ENCODE measurements around the gene STAT5B.
"Not testable (repeated sequence)": the region's sequence is repeated elsewhere in the genome, so short reads cannot be mapped to it uniquely, and the experiment has no call there.

Gene STAT5B

DNA sequence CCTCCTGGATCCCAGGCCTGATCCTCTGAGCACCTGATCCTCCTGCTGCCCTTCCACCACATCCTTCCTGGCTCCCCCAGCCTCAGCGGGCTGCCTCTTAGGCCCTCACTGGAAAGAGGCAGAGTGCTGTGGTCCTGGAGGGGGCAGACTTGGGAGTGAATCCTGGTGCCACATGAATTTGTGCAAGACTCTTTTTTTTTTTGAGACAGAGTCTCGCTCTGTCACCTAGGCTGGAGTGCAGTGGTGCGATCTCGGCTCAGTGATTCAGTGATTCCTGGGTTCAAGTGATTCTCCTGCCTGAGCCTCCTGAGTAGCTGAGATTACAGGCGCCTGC, 84.9 kb downstream of the STAT5B start:
- no peak for FAIRE-seq

DNA sequence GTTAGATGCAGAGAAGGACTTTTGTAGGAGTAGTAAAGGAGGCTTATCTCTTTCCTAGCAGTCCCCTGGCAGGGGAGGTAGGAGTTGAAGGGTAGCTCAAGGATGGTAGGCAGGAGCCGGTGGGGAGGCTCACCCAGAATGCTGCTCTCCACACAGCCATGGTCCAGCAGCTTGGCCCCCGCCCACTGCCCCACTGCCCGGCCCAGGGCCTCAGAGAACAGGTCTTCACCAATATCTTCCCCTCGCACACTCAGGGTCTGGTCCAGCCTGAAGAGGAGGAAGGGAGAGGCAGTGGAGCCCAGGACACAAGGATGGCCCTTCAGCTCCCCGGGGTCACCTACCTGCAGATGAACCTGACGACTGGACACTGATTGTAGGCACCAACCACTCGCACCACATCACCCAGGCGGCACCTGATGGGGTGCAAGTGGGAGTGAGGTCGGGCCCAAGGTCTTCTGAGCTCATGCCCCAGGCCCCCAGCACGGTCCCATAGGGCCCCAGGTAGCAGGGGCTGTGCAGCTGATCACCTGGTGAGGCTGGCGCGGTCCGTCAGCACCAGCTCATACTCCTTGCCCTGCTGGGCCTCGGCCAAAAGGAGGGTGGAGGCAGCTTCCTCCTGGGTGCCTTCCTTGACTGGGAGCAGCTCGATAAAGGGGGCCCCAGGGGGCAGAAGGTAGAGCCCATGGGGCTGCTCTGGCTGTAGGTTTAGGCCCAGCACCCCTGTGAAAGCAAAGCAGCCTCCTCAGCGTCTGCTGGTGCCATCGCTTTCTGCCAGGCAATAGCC, 85.5 kb downstream of the STAT5B start:
- FAIRE-seq = no peak

DNA sequence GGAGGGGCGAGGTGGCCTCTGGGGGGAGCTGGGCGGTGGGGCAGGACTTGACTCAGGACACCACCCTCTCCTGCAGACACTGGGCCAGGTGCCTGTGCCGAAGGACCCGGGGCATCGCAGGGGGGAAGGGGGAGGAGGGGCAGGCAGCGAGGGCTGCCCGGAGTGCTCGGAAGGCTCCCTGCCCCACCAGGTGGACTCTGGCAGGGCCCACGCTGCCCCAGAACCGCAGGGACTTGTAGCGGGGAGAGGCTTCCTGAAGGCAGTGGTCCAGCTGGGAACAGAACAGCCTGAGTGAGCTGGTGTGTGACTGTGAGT, 86.6 kb downstream of the STAT5B start:
- FAIRE-seq = no peak

DNA sequence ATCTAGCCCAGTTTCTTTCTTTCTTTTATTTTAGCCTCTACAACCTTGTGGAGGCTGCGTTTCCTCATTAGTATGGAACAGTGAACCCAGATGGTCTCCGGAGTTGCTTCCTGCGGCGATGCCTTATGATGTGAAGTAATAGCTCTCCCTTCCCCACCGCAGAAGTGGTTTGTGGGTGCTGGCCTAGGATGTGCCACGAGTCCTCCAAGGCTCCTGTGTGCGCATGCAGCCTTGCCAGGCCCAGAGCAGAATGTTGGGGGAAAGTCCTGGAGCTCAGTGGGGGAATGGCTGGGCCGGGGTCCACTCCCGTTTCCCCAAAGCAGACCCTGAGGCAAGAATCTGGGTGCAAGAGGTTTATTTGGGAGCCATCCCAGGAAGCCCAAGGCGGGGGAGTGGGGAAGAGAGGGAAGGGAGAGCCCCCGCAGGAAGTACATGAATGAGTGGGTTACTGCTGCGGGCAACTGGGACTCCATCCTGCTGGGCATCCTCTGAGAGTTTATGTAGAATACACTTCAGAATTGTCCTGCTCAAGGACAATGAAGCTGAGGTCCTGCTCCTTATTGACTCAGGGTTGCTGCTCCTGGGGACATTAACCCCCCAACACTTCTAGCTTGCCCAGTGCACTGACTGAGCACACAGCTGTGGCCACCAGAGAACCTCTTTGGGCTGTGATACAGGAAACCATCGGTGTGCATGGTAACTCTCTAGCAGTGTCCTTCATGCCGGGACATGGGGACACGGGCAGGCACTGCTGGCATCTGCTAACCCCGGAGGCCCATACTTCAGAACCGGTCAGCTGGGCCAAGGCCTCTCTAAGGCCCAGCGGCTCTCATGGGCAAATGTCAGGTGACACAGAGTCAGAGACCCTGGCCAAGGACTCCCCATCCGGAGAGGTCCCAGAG, 87.2 kb downstream of the STAT5B start:
- no peak for FAIRE-seq

DNA sequence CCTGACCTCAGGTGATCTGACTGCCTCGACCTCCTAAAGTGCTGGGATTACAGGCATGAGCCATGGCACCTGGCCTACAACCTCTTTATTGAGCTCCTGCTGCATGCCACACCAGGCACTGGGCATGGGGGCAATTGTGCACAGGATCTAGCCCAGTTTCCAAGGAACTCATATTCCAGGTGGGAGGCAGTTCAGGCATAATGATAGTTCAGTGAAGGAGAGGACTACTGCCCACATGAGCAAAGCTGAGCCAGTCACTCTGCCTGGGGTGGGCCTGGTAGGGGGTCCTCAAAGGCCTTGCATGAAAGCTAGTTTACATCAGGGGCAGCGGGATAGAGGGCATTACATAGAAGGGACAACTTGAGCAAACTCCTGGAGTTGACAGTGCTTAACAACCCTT, 88.4 kb downstream of the STAT5B start:
- no peak for FAIRE-seq

DNA sequence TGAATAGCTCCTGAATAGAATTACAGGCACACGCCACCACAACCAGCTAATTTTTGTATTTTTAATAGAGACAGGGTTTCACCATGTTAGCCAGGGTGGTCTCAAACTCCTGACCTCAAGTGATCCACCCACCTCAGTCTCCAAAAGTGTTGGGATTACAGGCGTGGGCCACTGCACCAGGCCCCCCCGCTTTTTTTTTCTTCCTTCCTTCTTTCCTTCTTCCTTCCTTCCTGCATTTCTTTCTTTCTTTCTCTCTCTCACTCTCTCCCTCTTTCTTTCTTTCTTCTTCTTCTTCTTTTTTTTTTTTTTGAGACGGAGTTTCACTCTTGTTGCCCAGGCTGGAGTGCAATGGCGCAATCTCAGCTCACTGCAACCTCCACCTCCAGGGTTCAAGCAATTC, 90.0 kb downstream of the STAT5B start:
- FAIRE-seq = not testable (repeated sequence)

DNA sequence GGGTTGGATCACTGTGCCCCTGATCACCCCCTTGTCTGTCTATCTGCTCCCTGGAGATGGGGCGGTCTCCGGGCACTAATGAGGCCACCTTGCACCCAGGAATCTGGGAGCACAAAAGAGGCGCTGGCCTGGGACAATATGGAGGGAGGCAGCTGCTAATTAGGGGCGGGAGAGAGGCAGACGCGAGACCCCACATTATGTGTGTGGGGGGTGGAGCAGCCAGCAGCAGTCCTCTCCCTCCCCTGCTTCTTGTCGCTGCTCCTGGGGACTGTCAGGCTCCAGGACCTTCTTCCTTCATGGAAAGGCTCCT, 90.6 kb downstream of the STAT5B start:
- no peak for FAIRE-seq

DNA sequence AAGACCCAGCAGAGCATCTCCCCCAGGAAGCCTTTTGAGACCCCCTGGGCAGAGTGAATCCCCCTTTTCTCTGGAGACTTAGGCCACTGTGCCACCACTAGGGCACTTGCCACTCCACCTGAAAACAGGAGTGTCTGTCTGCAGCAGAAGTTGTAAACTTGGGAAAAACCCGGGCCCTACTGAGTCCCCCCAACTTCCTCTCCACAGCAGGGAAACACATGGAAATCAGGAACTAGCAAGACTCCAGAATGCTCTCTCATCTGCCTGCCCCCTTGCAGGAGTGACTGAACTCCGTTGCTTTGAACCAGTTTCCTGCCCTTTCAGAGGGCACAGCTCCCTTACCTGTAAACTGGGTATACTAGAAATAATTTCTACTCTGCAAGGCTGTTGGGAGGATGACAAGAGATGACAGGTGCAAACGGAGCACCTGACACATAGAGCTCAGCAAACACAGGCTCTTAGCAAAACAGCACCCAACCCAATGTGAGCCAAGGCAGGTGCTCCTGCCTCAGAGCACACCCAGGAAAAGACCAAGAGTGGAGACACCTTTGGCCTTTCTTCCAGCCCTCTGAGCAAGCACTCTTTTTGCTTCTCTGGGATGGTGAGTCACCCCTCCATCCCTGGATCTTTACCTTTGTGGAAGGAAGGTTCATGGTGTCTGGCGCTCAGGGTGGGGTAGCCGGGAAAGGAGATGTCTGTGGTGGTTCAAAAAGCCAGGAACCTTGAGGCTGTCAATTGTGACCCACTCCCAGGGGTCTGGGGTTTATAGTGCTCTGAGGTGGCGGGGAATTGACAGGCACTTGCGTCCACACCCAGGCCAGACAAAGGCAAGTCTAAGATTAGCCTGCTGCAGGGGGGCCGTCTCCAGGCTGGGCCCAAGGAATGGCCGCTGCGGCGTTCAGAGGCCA, 91.2 kb downstream of the STAT5B start, which contains the start of gene HCRT:
Gene HCRT, minus strand, starts transcription at position 740 of the 908 bp plus-strand sequence. Its CDS starts 87 bp downstream, at position 653.
- FAIRE-seq = no peak

DNA sequence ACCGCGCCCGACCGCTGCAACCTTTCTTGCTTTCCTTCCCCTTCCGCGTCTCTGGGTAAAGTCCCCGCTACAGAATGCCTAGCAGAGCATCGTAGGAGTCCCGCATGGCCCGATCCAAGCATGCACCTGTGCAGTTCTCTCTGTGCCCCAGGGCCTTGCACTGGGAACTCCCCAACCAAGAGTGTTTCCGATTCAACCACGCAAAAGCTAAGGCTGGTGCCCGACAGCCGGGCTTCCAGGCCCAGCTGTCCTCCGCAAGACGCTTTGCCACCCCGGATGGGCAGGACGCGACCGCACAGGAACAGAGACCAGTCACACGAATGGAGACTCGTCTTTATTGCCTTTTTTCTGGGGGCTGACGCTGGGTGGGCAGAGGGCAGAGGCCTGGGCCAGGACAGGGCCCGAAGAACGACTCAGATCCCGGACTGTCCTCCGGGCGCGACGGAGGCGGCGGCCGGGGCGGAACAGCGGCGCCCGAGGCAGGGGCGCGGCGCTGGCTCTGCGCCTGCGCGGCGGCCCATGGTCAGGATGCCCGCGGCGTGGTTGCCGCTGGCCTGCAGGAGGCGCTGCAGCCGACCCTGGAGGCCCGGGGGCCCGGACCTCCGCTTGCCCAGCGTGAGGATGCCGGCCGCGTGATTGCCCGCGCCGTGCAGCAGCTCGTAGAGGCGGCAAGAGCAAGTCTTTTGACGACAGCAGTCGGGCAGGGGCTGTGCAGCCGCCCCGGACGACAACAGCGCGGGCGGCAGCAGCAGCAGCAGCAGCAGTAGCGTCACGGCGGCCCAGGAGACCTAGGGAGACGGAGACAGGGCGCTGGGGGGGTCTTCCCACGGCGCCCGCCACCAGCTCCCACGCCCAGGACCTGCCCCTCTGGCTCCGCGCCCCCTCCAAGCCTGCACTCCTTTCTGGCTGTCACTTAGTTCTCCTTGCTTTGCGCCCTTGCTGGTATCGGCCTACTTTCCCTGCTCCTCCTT, 92.2 kb downstream of the STAT5B start:
- FAIRE-seq = no peak

DNA sequence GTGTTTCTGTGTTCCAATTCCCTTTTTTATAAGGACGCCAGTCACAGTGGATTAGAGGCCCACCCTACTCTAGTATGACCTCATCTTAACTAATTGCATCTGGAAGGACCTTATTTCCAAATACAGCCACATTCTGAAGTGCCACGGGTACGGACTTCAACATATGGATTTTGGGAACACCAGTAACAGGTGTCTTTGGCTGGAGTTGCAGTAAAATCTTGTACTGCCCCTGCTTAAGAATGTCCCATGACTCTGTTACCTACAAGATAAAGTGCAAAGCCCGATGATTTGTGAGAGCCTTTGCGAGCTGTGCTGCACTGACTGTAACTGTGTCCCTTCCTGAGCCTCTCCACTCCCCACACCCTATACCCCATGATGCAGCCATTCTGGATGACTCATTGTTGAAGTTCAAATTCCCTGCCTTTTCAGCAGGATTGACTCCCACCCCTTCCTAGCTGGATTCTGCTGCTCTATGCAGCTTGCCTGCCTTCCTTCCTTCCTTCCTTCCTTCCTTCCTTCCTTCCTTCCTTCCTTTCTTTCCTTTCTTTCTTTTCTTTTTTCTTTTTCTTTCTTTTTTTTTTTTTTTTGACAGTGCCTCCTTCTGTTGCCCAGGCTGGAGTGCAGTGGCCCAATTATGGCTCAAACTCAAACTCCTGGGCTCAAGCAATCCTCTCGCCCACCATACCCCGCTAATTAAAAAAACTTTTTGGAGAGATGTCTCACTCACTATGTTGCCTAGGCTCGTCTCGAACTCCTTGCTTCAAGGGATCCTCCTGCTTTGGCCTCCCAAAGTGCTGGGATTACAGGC, 93.1 kb downstream of the STAT5B start:
- FAIRE-seq = no peak

DNA sequence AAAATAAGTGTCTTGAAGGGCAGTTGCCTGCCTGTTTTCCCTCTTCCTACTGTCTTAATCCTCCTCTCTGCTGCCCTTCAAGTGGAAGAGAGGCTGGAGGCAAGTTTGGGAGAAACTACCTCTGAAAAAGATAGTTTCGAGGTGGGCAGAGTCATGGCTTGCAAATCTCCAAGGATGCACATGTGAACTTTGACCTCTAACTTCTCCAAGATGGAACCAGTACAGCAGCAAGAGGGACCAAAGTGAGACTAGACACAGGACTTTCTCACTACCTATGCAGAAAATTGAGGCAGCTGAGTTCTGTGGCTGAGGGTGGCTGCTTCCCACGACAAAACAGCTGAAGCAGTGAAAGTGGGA, 94.4 kb downstream of the STAT5B start:
- FAIRE-seq = no peak

DNA sequence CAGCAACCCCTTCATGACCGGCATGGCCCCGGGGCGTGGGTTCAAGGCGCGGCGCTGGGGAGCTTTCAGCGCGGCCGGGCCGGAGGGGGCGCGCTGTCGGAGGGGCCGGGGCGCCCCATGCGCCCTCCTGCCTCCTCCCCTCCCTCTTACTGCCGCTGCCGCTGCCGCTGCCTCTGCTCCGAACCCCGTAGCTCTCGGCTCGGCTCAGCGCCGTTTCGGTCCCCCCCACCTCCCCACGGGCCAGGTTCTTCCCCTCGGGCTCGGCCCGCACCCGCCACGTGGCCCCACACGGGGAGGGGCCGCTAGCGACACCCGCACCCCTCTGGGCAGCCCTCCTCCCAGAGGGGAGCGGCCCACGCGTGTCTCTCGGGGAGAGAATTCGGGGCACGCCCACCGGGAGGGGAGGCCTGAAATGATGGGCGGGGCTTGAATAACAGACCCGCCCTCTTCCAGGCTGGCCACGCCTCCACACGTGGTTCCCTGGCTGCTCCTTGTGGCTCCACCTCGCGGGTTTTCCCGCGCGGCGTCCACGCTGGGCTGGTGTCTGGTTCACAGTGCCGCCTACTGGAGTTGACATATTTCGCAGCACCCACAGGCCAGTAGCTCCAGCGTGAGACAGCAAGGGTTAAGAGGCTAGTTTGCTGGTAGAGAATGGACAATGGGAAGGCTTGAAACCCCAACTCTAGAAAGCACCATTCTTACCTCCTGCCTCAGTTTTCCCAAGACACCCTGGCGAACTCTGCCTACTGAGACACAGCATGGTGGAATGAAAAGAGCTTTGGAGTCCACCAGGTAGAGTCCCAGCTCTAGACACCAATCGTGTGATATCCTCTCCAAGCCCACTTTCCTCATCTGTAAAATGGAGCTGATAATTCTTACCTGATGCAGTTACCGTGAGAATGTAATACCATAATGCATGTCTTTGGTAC, 95.0 kb downstream of the STAT5B start, which contains the start of gene KCNH4:
Gene KCNH4, minus strand, starts transcription at position 221 of the 929 bp plus-strand sequence. Its CDS starts 197 bp downstream, at position 24.
- FAIRE-seq = no peak

DNA sequence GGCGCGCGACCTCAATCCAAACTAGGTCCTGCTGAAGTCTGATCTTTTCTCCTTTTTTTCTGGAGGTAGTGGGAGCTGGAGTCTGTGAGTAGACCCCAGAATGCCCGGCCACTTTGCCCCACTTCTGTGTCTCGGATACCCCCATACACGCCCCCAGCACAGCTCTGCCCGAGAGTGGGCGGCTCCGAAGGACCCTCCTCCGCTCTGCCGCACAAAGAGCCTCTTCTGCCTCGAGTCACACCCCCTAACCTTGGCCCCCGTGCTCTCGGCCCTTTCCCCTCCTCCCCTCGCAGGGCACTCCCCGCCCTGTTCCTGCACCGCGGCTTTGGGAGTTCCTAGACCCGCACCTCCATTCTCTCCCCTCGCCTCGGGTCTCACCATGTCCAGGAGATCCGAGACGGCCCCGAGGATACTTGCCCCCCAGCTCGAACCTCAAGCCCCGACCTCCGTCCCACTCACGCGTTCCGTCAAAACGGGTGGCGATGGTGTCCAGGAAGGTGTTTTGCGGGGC, 95.7 kb downstream of the STAT5B start:
- no peak for FAIRE-seq

DNA sequence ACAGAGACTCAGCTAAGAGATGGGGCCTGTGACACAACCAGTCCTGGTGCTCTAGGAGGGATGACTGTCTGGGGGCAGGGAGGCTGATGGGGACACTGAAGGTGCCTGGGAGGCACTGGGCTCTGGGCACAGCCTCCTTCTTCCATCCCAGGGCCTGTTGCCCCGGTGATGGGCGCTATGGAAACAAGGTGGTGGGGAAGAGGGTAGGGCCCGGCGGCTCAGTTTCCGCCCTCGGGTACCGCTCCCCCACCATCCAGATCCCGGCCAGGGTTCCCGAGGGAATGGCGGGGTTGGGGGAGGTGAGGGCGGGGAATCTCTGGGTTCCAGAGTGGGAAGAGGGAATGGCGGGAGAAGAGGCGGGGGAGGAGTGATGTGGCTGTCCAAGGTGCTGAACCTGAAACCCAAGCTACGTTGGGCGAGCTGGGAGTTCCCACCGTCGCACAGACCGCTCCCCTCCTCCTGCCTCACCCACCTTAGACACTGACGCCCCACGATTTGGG, 96.2 kb downstream of the STAT5B start:
- FAIRE-seq = no peak

DNA sequence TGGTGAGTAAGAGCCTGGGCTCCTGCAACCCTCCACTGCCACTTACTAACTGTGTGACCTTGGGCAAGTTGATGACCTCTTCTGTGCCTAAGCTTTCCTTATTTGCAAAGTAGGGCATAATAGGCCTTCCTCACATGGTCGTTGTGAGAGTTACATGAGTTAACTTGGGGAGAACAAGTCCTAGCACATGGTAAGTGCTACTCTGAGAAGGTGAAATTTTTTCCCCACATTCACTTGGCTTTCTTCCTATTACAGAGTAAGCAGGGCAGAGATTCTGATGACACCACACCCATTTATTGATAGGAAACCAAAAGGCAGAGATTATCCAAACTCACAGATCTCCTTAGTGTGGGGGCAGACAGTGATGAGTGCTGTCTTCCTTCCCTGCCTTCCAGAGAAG, 96.9 kb downstream of the STAT5B start:
- no peak for FAIRE-seq

DNA sequence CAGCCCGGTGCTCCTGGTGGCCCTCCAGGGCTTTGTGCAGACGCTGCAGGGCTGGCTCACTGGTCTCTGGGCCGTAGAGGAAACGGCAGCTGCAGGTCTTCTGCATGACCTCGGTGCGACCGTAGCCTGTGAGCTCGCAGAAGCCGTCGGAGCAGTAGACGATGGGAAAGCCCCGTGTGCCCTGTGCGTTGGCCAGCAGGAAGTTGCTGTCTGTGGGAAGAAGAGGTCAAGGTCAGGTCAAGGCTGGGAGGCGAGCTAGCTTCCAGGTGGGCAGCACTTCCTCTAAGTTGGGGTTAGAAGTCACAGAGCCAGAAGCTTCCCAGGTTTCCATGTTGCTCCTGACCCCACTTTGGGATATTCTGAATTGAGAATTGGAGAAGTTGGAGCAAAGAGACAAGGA, 97.4 kb downstream of the STAT5B start:
- no peak for FAIRE-seq

DNA sequence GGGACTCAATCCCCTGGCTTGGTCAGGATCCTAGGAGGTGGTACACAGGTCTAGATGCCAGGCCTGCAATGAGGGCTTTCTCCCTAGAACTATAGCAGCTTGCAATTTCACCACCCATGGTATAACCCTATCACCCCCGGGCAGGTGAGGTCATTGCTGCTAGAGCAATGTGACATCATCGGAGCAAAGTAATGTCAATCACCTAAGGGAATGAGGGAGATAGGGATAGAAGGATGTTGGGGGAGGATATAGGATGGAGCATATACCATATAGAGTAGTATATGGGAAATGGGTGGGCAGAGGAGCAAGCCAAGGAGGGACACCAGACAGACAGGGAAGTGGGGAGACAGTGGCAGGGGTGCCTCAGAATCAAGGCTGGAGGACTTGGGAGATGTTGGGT, 98.5 kb downstream of the STAT5B start:
- no peak for FAIRE-seq

DNA sequence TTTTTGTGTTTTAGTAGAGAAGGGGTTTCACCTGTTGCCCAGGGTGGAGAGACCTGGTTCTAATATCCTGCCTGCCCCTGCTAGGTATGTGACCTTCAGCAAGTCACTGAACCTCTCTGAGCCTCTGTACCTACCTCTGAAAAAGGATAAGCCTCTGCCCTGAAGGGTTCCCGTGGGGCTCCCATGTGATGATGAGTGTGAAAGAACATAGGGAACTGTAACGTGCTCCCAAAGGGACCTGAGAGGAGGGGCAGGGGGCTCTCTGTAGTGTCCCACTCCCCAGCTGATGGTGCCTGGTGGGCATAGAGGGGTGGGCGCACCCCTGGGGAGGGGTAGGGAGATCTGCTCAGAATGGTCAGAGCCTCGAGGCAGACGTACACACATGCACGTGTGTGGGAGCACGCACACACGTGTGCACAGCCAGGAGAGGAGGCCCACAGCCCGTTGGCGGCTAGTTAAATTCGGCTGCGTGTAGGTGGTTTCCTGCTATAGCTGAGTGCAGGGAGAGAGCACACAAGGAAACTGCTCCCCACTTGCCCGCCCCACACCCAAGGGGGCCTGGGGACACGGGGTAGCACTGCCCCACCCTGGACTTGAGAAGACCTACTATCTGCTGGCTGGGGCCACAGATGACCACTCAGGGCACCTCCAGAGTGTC, 101.9 kb downstream of the STAT5B start:
- FAIRE-seq = no peak

DNA sequence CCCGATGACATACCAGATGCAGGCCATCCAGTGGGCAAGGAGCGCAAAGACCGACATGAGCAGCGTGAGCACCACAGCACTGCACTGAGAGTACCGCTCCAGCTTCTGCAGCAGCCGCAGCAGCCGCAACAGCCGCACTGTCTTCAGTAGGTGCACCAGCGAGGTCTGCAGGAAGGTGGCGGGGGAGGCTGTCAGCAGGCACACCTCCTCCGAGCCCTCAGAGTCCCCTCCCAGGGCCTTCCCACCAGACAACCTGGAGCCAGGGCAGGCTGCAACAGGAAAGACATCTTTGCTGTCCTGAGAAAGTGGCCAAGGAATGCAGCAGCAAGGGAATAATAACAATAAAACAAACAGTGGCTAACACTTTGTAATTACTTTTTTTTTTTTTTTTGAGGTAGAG, 104.4 kb downstream of the STAT5B start:
- no peak for FAIRE-seq
